Lower leg skin (tissue), 3 donors: ENCODE results near the gene OR13C8.

Experiments
- CTCF ChIP-seq, 3 donors: fragments of 450-650 bp; IDR thresholded peaks; one replicate each; pipeline ENCODE4 v1.5.1; 2016; ENCODE audit warnings: antibody characterized with exemption in 3 of 3, mild to moderate bottlenecking in 3 of 3, moderate library complexity in 2 of 3
- POLR2A ChIP-seq, 2 donors: fragments of 450-650 bp; IDR thresholded peaks; one replicate each; pipeline ENCODE4 v1.6.1; 2016 to 2017; ENCODE audit warnings: antibody characterized with exemption in 2 of 2, mild to moderate bottlenecking in 1 of 2, moderate library complexity in 1 of 2

GRCh38 chr9:104572612-104573011 is 3.6 kb downstream of the OR13C8 start:
- no peak for TF ChIP-seq CTCF (IDR thresholded peaks at IDR 0.05)
- TF ChIP-seq POLR2A (IDR thresholded peaks at IDR 0.05) = no peak
